Anterior cingulate cortex (tissue), 58 donors: ENCODE measurements around the gene LCE1D.

ENCODE experiments used
- DNase-seq, 58 donors: peaks; one replicate each; lab custom pipeline; 2025; lab: John Stamatoyannopoulos, UW

The LCE1D gene

GRCh38 chr1:152796421-152796820 lies at the start of gene LCE1D:
LCE1D (plus strand) TSS chr1:152796721; CDS start chr1:152797795, 1,074 bp downstream.
- no peak for DNase-seq

DNA sequence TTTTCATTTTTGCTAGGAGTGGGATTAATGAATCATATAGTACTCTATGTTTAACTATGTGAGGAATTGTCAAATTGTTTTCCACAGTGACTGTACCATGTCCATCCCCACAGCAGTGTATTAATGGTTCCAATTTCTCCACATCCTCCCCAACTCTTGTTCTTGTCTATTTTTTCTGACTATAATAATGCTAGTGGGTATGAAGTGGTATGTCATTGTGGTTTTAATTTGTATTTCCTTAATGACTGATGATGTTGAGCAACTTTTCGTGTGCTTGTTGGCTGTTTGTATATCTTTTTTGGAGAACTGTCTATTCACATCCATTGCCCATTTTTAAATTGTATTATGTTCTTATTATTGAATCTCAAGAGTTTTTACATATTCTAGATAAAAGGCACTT lies 48.7 kb upstream of the LCE1D start:
- DNase-seq: no peak

- DNase-seq: no peak
Observed at GRCh38 chr1:152752225-152752624, 44.3 kb upstream of the LCE1D start.

DNA sequence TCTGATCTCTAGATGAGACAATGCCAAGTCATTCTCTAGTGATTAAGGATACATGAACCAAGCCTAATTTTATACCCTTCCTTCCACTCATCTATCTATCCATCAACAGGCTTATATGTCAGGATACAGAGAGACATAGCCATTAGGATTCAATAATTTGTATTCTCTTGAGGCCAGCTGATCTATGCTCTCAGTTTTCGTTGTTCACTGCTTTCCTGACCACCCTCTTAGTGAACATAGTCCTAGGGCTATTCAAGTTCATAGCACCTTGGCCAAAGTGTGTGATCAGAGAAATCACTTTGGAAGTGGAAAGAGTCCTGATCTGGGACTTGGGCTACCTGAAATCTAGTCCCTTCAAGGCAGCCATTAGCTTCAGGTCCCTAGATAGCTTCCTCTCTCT lies 42.9 kb upstream of the LCE1D start:
- no peak for DNase-seq

DNA sequence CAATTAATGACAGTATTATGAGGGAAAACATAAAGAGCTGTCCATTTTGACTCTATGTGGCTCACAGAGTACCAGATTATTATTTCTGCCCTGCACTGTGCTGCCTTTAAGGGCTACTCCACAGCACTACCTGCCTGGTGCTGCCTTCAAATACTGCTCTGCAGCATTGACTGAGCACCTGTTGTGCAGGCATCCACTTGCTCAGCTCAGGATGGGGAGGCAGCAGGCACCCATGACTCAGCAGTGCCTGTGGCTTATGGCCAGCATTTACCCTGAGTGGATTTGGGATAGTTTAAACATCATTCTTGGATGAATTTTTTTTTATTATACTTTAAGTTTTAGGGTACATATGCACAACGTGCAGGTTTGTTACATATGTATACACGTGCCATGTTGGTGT lies 39.6 kb upstream of the LCE1D start:
- DNase-seq: no peak

DNA sequence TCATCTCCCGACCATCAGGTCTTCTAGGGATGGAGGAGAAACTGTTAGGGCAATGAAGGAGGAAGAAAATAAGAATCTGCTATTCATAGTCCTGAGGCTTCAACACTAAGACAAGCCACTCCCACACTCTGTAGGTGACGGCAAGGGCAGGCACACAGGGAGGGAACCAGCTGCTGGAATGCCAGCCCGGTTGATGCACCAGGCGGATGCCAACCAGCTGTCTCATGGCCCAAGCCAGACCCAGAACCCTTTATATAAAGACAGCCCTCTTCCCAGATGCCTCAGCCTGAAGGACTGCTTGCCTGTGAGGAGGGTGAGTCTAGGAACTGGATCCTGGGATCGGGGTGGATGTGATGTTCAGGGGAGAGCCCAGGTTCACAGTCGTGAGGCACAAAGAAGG lies 38.8 kb upstream of the LCE1D start, which contains the start of gene KPRP:
TSS of gene KPRP (plus strand) at position 279 of the 400 bp plus-strand sequence. CDS start 1,564 bp downstream, outside the sequence.
- no peak for DNase-seq

- DNase-seq: no peak
Observed at GRCh38 chr1:152758636-152759035, 37.9 kb upstream of the LCE1D start.

DNA sequence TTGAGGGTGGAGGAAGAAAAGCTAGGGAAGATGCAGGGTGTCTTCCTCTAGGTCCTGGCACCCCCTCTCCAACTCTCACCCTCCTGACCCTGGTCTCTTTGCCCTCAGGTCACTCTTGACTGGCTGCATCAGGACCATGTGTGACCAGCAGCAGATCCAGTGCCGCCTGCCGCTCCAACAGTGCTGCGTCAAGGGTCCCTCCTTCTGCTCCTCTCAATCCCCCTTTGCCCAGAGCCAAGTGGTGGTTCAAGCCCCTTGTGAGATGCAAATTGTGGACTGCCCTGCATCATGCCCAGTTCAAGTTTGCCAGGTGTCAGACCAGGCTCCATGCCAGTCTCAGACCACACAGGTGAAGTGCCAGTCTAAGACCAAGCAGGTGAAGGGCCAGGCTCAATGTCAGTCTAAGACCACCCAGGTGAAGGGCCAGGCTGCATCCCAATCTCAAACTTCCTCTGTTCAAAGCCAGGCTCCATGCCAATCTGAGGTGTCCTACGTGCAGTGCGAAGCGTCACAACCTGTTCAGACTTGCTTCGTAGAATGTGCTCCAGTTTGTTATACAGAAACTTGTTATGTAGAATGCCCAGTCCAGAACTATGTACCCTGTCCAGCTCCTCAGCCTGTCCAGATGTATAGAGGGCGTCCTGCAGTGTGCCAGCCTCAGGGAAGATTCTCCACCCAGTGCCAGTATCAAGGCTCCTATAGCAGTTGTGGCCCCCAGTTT lies 36.9 kb upstream of the LCE1D start:
- no peak for DNase-seq

DNA sequence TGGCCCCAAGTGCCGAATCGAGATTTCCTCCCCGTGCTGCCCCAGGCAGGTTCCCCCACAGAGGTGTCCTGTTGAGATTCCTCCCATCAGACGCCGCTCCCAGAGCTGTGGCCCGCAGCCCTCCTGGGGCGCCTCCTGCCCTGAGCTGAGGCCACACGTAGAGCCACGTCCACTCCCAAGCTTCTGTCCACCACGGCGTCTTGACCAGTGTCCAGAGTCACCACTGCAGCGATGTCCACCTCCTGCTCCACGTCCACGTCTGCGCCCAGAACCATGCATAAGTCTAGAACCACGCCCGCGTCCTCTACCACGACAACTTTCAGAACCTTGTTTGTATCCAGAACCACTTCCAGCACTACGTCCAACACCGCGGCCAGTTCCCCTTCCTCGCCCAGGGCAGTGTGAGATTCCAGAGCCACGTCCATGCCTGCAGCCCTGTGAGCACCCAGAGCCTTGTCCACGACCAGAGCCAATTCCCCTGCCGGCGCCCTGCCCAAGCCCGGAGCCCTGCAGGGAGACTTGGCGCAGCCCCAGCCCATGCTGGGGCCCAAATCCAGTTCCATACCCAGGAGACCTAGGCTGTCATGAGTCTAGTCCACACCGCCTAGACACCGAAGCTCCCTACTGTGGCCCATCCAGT lies 35.9 kb upstream of the LCE1D start:
- no peak for DNase-seq

- peak in 9 of 58 donors; percentile 1 to 68 (median 22) for DNase-seq
Observed at GRCh38 chr1:152761609-152762213, 34.8 kb upstream of the LCE1D start.

DNA sequence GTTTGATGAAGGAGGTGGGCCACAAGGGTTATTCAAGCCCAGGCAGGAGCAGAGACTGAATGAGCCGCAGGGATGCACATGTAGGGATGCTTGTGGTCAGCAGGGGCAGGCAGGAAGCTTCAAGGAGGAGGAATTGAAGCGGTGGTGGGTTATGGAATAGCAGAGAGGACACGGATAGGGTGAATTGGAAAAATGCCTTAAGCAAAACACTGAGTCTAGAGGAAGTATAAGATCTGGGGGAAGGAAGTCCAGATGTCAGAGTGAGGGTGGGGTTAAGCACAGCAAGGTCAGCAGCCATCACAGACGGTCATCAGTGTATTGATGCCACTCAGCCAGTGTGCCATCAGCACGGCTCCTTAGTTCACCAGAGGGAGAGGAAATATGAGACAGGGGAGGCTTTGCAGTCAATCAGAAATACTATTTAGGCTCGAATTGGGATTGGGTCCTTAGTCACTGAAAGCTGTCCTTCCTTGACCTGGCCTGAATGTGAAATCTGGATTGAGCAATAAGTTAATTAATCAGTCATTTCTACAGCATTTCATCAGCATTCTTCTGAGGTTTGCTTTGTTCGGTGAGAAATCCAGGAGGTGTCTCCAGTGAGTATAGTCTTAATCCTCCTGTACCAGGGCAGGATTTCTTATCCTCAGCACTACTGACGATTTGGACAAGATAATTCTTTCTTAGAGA lies 27.5 kb upstream of the LCE1D start:
- no peak for DNase-seq

DNA sequence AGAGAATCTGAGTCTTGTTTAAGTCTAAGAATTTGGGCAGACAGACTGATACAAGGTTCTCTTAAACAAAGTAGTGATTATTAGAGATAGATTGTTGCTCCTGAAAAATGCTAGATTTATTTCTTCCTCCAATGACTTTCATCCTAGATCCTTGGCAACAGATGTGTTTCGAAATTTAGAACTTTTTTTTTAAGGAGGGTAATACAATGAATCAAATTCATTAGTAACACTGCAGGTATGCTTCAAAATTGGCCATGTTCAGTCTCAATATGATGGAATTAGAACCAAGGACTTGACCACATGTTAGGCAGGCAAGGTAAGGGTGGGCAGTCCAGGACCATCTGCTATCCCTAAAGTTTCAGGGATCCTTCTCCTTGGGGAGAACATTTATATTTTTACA lies 26.1 kb upstream of the LCE1D start:
- no peak for DNase-seq

GRCh38 chr1:152774875-152775274 lies 21.6 kb upstream of the LCE1D start, which contains the start of gene LCE1F:
LCE1F (plus strand) TSS chr1:152775140; CDS start chr1:152776372, 1,232 bp downstream.
- no peak for DNase-seq

- DNase-seq: no peak
Observed at GRCh38 chr1:152776361-152776760, 20.2 kb upstream of the LCE1D start.

DNA sequence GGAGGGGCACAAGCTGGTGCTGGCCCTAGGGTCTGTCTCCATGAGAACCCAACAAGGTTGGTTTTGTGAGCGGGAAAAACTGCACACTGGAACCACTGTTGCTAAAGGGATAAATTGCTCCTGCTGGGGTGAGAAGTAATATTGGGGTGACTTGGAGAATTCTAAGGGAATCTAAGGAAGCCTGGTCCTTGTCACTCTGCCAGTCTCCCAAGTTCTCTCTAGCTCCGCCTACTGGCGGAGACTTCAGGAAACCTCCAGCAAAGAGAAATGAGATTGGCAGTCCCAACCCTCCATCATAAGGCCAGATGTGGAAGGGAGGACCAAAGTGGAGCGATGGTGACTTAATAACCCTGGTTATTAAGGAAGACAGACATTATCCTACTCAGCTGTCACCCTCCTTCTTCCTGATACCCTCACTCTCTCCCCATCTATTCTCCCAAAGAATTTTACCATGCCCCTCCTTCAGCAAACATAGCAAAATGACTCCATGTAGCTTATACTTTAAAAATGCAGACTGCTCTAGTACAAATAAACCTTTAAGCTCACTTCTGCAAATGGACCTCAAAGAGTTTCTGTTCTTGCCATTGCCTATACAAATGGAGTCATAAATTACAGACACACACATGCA lies 18.9 kb upstream of the LCE1D start:
- no peak for DNase-seq

- no peak for DNase-seq
Observed at GRCh38 chr1:152783095-152783494, 13.4 kb upstream of the LCE1D start.

DNA sequence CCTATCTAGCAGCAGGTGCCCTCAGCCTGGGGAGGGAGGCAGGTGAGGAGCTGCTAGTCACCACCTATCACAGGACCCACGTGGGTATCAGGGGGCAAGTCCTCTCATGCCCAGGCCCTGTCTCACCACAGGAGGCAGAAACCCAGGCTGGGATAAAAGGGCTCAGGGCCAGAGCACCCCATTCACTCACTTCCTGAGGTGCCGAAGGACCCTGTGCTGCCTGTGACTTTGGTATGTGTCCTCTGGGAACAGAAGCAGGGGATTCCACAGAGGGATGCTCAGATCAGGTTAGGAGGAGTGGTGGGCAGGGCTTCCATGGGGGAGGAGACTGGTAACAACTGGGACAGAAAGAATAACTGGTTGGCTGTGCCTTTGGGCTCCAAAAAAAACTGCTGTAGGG lies 10.4 kb upstream of the LCE1D start, which contains the start of gene LCE1E:
TSS of gene LCE1E (plus strand) at position 181 of the 400 bp plus-strand sequence. CDS start 1,043 bp downstream, outside the sequence.
- no peak for DNase-seq

DNA sequence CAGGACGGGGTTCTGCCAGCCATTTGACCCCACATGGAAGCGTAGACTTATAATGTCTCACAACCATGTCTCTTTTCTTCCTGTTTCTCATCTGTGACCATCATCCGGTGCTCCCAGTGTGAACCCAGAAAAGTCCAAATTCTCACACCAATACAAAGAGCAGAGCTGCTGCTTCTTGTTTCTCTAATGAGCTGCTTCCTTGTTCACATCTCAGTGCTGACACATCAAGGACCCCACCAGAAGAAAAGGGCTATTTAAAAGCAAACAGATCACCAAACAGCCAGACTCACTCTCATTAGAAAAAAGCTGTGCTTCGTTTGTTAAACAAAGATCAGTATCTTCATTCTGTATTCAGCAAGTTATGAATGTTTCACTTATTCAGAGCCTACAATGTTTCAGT lies 835 bp upstream of the LCE1D start:
- DNase-seq: no peak

GRCh38 chr1:152801333-152801732 lies 4.8 kb downstream of the LCE1D start:
- DNase-seq: no peak

GRCh38 chr1:152806576-152806975 lies 10.1 kb downstream of the LCE1D start, which contains the start of gene LCE1C:
LCE1C (minus strand) TSS chr1:152806651; CDS start chr1:152805478, 1,173 bp downstream.
- no peak for DNase-seq
